GM12874 (cell line): ENCODE data around the gene IL17RA.

Source experiments
- CTCF ChIP-seq: IDR thresholded peaks from 2 replicates; pipeline ENCODE4 v1.5.1; 2011; ENCODE audit warnings: low read depth, mild to moderate bottlenecking, control low read depth, low read length, moderate library complexity; ENCODE audit not compliant: insufficient read depth

IL17RA gene

GRCh38 chr22:17120711-17121232 lies 36.0 kb downstream of the IL17RA start:
- no peak for TF ChIP-seq CTCF

GRCh38 chr22:17121233-17122195 lies 36.7 kb downstream of the IL17RA start, which contains the start of gene TMEM121B:
TMEM121B (minus strand) TSS chr22:17121360; CDS start chr22:17121127, 233 bp downstream.
- TF ChIP-seq CTCF = no peak

GRCh38 chr22:17130199-17130598 lies 45.4 kb downstream of the IL17RA start:
- no peak for TF ChIP-seq CTCF

GRCh38 chr22:17131686-17132085 lies 46.9 kb downstream of the IL17RA start:
- no peak for TF ChIP-seq CTCF

DNA sequence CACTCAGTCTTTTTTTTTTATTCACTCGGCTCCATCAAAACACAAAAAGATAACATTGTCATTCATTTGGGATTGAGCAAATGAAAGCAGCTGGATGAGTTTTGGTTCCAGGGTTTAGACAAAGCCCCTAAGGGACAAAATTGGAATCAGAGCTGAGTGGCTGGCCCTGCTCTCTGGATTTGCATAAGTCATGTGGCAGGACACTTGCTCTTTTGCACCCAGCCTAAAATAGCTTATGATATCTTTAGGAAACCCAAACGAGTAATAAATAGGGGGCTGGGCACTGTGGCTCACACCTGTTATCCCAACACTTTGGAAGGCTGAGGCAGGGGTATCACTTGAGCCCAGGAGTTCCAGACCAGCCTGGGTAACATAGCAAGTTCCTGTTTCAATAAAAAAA lies 47.3 kb downstream of the IL17RA start:
- no peak for TF ChIP-seq CTCF

- TF ChIP-seq CTCF = no peak
These were observed 48.3 kb downstream of the IL17RA start for GRCh38 chr22:17133137-17133536.

GRCh38 chr22:17135153-17135760 lies 50.5 kb downstream of the IL17RA start:
- no peak for TF ChIP-seq CTCF
